ENCODE measurements around the gene ELOVL7.

ELOVL7 gene

DNA sequence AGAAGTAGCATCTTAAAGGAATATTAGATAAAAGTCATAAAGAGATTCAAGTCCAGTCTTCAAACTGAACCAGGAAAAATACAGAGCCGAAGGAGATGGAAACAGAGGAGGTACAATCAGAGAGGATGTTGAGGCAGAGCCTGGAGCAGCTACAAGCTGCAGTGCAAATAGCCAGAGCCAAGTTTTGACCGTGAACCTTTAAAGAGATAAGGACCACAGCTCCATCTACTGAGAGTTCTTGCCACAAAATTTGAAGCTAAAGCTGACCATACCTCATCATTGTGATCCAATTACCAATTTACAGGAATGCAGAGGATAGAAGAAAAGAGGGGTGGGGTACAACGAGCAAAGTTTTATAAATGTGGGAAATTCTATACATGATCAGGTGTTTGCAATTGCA is 133.7 kb downstream of the ELOVL7 start:
- no peak for DNase-seq

- no peak for DNase-seq
Measured at GRCh38 chr5:60705144-60705543, 138.9 kb downstream of the ELOVL7 start.

DNA sequence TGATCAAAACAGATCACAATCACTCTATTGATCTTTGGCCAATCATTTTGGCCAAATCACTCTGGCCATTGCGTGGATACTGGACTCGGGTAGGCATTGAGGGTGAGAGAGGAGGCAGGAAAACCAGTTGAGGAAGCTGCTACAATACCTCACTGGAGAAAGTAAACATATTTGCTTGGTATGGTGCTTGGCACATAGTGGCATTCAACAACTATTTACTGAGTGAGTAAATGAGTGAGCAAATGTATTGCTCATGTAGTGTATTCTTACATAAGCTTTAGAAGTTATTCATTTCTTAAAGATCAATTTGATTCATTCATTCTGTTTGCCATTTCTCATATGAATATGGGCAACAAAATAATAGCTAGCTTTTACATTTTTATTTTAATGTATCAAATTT is 140.1 kb downstream of the ELOVL7 start:
- no peak for DNase-seq
